GM19025 (cell line): ENCODE data around the gene CD58.

Experiments
- ATAC-seq: cut with Tn5 transposase; IDR thresholded peaks from one replicate; pipeline ENCODE4 v1.9.1; 2021; ENCODE audit warnings: mild to moderate bottlenecking, low read depth, moderate library complexity; ENCODE audit not compliant: unreplicated experiment

CD58 gene

GRCh38 chr1:116481934-116482333 lies 88.9 kb downstream of the CD58 start:
- ATAC-seq, result no peak

DNA sequence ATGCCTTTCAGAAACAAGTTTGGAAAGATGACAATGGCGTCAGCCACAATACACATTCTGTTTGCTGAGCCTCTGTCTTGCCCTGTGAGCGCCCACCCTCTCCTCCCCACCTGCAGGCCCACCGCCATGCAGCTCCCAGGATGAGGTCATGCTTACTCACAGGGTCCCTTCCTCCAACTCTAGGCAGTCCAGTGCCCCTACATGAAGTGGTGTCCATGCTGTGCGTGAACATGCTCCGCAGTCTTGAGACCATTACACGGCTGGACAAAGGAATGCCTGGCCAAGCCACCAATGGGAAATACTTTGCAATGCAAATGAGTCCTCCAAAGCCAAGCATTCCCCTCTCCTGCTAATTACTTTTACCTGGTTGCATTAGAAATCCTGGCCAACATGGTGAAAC lies 92.2 kb downstream of the CD58 start:
- no peak for ATAC-seq

- ATAC-seq, result no peak
Measured at GRCh38 chr1:116477429-116477828, 93.4 kb downstream of the CD58 start.

- no peak for ATAC-seq
Measured at GRCh38 chr1:116476321-116476720, 94.5 kb downstream of the CD58 start.

DNA sequence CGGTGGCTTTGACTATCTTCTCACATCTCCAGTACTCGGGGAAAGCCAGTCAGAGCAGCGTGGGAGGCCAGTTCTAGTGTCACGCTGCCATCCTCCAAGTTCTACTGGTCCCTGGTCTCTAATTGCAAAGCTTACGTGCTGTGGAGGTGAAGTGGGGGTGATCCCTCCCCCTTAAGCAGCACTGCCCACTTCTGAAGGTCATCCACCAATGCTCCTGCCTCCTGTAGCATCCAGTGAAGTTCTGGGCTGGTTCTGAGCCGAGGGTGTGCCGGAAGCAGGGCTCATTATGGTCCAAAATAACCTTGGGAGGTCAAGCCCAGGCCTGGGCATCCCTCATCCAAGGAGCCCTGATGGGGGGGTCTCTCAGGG lies 95.0 kb downstream of the CD58 start:
- ATAC-seq, result no peak

DNA sequence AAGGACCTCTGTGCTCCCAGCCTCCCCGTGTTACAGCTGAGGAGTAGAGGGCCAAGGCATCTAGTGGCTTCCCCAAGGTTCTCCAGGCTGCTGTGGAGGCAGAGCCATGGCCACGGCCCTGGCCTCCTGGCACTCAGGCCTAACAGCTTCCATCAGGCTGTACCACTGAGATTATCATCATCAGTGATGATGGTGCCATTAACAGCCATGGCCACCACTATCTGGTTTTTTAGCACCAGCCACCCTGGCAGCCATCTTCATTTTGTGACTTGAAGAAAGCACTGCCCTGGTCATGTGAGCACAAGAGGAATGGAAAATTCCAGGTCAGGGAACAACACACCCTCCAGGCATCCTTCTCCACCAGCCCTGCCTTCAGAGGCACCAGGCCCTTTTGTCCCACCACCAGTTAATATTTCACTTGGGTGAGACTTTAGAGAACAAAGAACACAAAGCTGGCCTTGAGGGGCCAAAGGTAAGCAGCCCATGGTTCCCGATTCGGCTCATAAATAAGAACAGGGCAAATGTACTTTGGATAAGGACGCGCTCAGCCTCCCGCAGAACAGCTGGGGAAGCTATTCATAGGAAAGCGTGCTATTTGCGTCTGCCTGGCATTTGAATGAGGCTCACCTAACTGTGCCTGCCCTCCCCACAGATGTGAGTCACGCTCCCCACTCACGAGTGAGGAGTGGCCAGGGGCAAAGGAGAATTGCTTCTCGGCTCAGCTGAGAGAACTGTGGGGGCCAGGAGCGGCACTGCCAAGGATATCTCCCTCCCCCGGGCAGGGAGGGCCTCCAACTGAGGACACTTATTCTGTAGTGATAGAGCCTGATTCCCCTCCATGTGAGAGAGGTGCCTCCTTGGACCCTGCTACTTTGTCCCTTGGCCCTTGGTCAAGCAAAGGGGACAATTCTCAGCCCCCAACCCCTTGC lies 95.6 kb downstream of the CD58 start:
- no peak for ATAC-seq

DNA sequence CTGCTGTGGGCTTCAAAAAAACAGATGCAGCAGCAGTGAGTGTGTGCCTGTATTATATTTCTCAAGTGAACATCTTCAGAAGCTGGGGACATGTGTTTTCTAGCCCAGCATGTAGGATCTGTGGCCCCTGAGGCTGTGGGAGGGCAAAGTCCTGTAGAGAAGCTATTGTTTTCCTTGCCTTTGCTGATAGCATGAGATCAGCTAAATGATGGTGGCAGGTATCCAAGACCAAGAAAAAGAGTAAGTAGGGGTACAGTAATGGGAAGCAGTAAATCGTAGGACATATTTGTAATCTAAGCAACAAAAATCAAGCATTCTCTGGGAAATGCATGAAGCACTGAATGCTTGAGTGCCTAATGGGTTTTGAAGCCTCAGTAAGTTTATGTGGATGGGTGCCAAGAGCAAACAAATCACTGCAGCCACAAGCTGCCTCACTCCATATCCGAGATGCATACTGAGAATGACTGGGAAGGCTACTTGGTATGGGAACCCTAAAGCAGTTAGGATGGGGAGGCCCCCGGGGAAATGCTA lies 98.3 kb downstream of the CD58 start:
- no peak for ATAC-seq

- no peak for ATAC-seq
Measured at GRCh38 chr1:116471241-116471640, 99.6 kb downstream of the CD58 start.

DNA sequence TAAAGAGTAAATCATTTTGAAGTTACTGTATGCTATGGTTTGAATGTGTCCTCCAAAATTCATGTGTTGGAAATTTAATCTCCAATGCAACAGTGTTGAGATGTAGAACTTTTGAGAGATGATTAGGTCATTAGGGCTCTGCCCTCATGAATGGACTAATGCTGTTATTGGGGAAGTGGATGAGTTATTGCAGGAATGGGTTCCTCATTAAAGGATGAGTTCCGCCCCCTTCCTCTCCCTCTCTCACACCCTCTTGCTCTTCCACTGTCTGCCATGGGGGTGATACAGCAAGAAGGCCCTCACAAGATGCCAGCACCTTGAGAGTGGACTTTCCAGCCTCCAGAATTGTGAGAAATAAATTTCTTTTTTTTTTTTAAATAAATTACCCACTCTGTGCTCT lies 100.2 kb downstream of the CD58 start:
- no peak for ATAC-seq

- ATAC-seq, result no peak
Measured at GRCh38 chr1:116466810-116467557, 103.8 kb downstream of the CD58 start.

DNA sequence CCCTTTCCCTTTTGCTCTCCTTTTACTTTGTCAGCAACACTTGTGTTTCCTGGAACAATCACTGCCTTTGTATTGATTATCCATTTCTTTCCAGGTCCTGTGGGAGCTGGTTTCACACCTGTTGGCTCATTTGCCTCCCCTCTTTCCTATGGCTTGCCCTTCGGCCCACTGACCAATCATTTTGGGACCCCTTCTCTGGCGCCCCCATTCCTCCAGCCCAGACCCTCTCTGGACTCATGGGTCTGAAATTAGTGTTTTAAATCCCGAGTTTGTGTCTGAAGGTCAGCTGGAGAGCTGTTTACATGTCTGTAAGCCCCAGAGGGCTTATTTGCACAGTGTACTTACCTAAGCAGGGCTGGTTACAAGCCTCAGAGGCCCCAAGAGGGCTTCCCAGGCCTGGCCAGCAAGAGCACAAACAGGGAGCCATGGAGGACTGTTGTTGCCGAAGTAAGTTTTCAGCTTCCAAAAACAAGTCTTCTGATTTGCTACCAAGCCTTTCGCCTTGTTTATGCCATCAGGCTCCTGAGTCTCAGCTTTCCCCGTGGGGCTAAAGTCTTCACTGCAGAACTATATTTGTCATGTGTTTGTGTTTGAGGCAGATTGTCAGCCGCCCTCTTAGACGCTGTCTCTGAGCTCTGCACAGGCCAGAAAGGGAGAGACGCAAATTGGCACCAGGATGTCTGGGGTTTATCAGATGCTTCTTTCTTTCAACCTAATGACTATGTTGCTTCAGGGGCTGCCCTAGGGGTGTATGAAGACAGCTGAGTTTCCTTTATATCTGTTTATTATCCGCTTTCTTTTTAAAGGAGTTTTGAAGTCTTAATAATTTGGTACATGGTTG lies 104.8 kb downstream of the CD58 start:
- no peak for ATAC-seq

DNA sequence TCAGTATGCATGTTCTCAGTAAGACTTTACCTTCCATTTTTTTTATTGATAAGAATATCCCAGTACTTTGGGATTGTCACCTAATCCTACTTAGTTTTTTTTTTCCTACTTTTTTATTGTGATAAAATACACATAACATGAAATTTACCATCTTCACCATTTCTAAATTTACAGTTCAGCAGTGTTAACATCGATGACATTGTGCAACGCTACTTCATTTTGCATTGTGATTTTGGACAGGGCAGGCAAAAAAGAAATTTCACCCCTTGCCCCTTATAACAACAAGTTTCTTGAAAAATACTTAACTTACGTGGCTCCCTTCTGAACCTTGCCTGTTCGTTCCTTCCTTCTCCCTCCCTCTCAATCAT lies 105.4 kb downstream of the CD58 start:
- no peak for ATAC-seq
